ENCODE data around the gene HDAC4.

GRCh38 chr2:239287461-239287860, 113.4 kb downstream of the HDAC4 start:
- TF ChIP-seq CTCF (IDR thresholded peaks at IDR 0.05): no peak
- TF ChIP-seq POLR2A (IDR thresholded peaks at IDR 0.05): no peak
